Common myeloid progenitor, CD34-positive (primary cell): ENCODE data around the gene ETV4.
"Not testable (repeated sequence)": the region's sequence is repeated elsewhere in the genome, so short reads cannot be mapped to it uniquely, and the experiment has no call there.

Experiments
- CTCF ChIA-PET: fragments of 350-600 bp; sonication (Branson Sonifier 250); formaldehyde crosslinking; loops from one replicate; lab custom pipeline; 2021; ENCODE audit warnings: antibody characterized with exemption; lab: Charles Lee
- POLR2A ChIA-PET: fragments of 350-600 bp; sonication (Branson Sonifier 250); formaldehyde crosslinking; loops from one replicate; lab custom pipeline; 2021; ENCODE audit warnings: antibody characterized with exemption; lab: Charles Lee
- DNase-seq, 3 donors: peaks; one replicate each; pipeline versions ENCODE4 v3.0.0 to v3.0.0-alpha.2; 2013
- H3K27ac ChIP-seq, 2 experiments: 1 replicate in 1 of 2; 2 replicates in 1 of 2; pipeline ENCODE4 v1.7.0; 2013; ENCODE audit warnings: inconsistent platforms in 2 of 2, low read length in 2 of 2, mild to moderate bottlenecking in 2 of 2, low read depth in 1 of 2, moderate library complexity in 1 of 2; ENCODE audit not compliant: severe bottlenecking in 2 of 2, insufficient read depth in 1 of 2, poor library complexity in 1 of 2
- H3K27me3 ChIP-seq, 5 experiments: replicated peaks in 2 of 5; 1 replicate in 3 of 5; 2 replicates in 2 of 5; pipeline versions ENCODE4 v1.6.1 to v1.7.0; 2013; ENCODE audit warnings: low read length in 4 of 5, mild to moderate bottlenecking in 2 of 5, moderate library complexity in 2 of 5, inconsistent platforms in 1 of 5; ENCODE audit not compliant: insufficient read depth in 5 of 5, control insufficient read depth in 4 of 5
- H3K36me3 ChIP-seq, 4 experiments: 1 replicate in 2 of 4; 2 replicates in 2 of 4; pipeline versions ENCODE4 v1.6.1 to v1.7.0; 2013; ENCODE audit warnings: low read length in 3 of 4, control low read depth in 1 of 4, mild to moderate bottlenecking in 1 of 4; ENCODE audit not compliant: control insufficient read depth in 4 of 4, insufficient read depth in 4 of 4
- H3K4me1 ChIP-seq, 4 experiments: 1 replicate in 3 of 4; 2 replicates in 1 of 4; pipeline versions ENCODE4 v1.6.1 to v1.7.1; 2013; ENCODE audit warnings: low read length in 3 of 4, mild to moderate bottlenecking in 3 of 4, control low read depth in 1 of 4, inconsistent platforms in 1 of 4, moderate library complexity in 1 of 4; ENCODE audit not compliant: control insufficient read depth in 4 of 4, insufficient read depth in 4 of 4; ENCODE audit errors: control extremely low read depth in 1 of 4
- H3K4me3 ChIP-seq, 7 experiments: 1 replicate in 4 of 7; 2 replicates in 3 of 7; pipeline versions ENCODE4 v1.5.1 to v1.7.0; 2013; ENCODE audit warnings: mild to moderate bottlenecking in 7 of 7, low read length in 6 of 7, moderate library complexity in 6 of 7, inconsistent platforms in 2 of 7, low read depth in 2 of 7, control low read depth in 1 of 7; ENCODE audit not compliant: insufficient read depth in 4 of 7, control insufficient read depth in 1 of 7; ENCODE audit errors: extremely low read depth in 1 of 7
- H3K9me3 ChIP-seq, 5 experiments: 1 replicate in 4 of 5; 2 replicates in 1 of 5; pipeline versions ENCODE4 v1.6.1 to v1.7.1; 2013; ENCODE audit warnings: low read length in 4 of 5, mild to moderate bottlenecking in 2 of 5, inconsistent platforms in 1 of 5, low read depth in 1 of 5, moderate library complexity in 1 of 5; ENCODE audit not compliant: control insufficient read depth in 4 of 5, insufficient read depth in 2 of 5; ENCODE audit errors: control extremely low read depth in 1 of 5
- WGBS: methylation state at CpG from one replicate; pipeline ENCODE4 v1.1.5; 2013; ENCODE audit not compliant: insufficient coverage; 5-methylcytosine and 5-hydroxymethylcytosine counted together

The ETV4 gene

GRCh38 chr17:43521389-43521788, 24.8 kb downstream of the ETV4 start:
- no peak for DNase-seq
- POLR2A ChIA-PET: no interaction called here
- 100% methylated on average over 4 of the region's 4 CpGs for WGBS
- Histone ChIP-seq H3K4me1 (peaks cover 0 to 7% (median 2%) of the 10 kb centered on the region in 4 experiments), H3K9me3 (no peaks in the 10 kb centered on the region), H3K27ac (no peak overlapping the region), H3K27me3 (no peaks in the 10 kb centered on the region), H3K36me3 (peaks cover 27 to 87% (median 60%) of the 10 kb centered on the region in 4 experiments), H3K4me3 (no peak overlapping the region)
- CTCF ChIA-PET: interaction anchor here (0.6 to 2.3 kb wide), 4 partner anchors 26 to 239 kb away, joined by 3 to 14 read pairs (median 3); no protein-coding TSS in a partner anchor

GRCh38 chr17:43517615-43518386, 28.3 kb downstream of the ETV4 start:
- no peaks in the 10 kb centered on the region for H3K9me3 ChIP-seq
- peaks cover 0 to 19% (median 5%) of the 10 kb centered on the region in 4 experiments for H3K4me1 ChIP-seq
- no peak overlapping the region for H3K4me3 ChIP-seq
- no peak for DNase-seq
- POLR2A ChIA-PET: no interaction called here
- H3K27ac ChIP-seq: no peak overlapping the region
- WGBS: 100% methylated on average over 2 of the region's 8 CpGs
- CTCF ChIA-PET: interaction anchor here (0.6 to 1.5 kb wide), 2 partner anchors 59 to 1308 kb away, joined by 3 to 6 read pairs; no protein-coding TSS in a partner anchor
- no peaks in the 10 kb centered on the region for H3K27me3 ChIP-seq
- H3K36me3 ChIP-seq: peaks cover 19 to 76% (median 49%) of the 10 kb centered on the region in 4 experiments

GRCh38 chr17:43517161-43517560, 29.0 kb downstream of the ETV4 start:
- CTCF ChIA-PET: no interaction called here
- no peaks in the 10 kb centered on the region for H3K9me3 ChIP-seq
- POLR2A ChIA-PET: no interaction called here
- no peak overlapping the region for H3K4me3 ChIP-seq
- DNase-seq: no peak
- H3K4me1 ChIP-seq: peaks cover 0 to 19% (median 5%) of the 10 kb centered on the region in 4 experiments
- no peak overlapping the region for H3K27ac ChIP-seq
- H3K36me3 ChIP-seq: peaks cover 25 to 78% (median 51%) of the 10 kb centered on the region in 4 experiments
- no peaks in the 10 kb centered on the region for H3K27me3 ChIP-seq
- 41% methylated on average over 4 of the region's 6 CpGs for WGBS

- H3K4me3 ChIP-seq: no peak overlapping the region
- peaks cover 19 to 71% (median 41%) of the 10 kb centered on the region in 4 experiments for H3K36me3 ChIP-seq
- no peaks in the 10 kb centered on the region for H3K9me3 ChIP-seq
- CTCF ChIA-PET: interaction anchor here (0.7 to 1.5 kb wide), 3 partner anchors 9 to 20 kb away, joined by 3 to 4 read pairs (median 4); no protein-coding TSS in a partner anchor
- no peak overlapping the region for H3K27ac ChIP-seq
- POLR2A ChIA-PET: no interaction called here
- H3K27me3 ChIP-seq: no peaks in the 10 kb centered on the region
- DNase-seq: peak in 2 of 3 donors; percentile 32 to 34
- peaks cover 0 to 19% (median 5%) of the 10 kb centered on the region in 4 experiments for H3K4me1 ChIP-seq
- WGBS: 100% methylated on average over 1 of the region's 1 CpG
Observed at GRCh38 chr17:43515656-43516055, 30.5 kb downstream of the ETV4 start.

GRCh38 chr17:43511199-43511598, 34.9 kb downstream of the ETV4 start:
- H3K27ac ChIP-seq, POLR2A ChIA-PET, H3K27me3 ChIP-seq, H3K4me1 ChIP-seq, CTCF ChIA-PET, H3K4me3 ChIP-seq, H3K9me3 ChIP-seq, DNase-seq: not testable (repeated sequence)
- peaks cover 23 to 73% (median 41%) of the 10 kb centered on the region in 4 experiments for H3K36me3 ChIP-seq
- 100% methylated on average over 2 of the region's 3 CpGs for WGBS

GRCh38 chr17:43509440-43509839, 36.7 kb downstream of the ETV4 start:
- CTCF ChIA-PET, H3K4me1 ChIP-seq, H3K4me3 ChIP-seq, DNase-seq, H3K27ac ChIP-seq, H3K9me3 ChIP-seq, H3K27me3 ChIP-seq: not testable (repeated sequence)
- POLR2A ChIA-PET: interaction anchor here (0.7 kb wide), 1 partner anchor 1269 kb away, joined by 4 read pairs; no protein-coding TSS in a partner anchor
- H3K36me3 ChIP-seq: peaks cover 28 to 77% (median 49%) of the 10 kb centered on the region in 4 experiments
- 100% methylated on average over 3 of the region's 7 CpGs for WGBS

GRCh38 chr17:43490621-43491020, 55.5 kb downstream of the ETV4 start:
- POLR2A ChIA-PET: interaction anchor here (1.1 kb wide), 1 partner anchor 130 kb away, joined by 3 read pairs; no protein-coding TSS in a partner anchor
- CTCF ChIA-PET: no interaction called here

More at GRCh38 chr17:43490621-43491020, 55.5 kb downstream of the ETV4 start:
- Histone ChIP-seq H3K36me3 (peaks cover 14 to 56% (median 34%) of the 10 kb centered on the region in 4 experiments), H3K4me3 (no peak overlapping the region), H3K9me3 (no peaks in the 10 kb centered on the region), H3K27me3 (no peaks in the 10 kb centered on the region), H3K4me1 (peaks cover 0 to 4% (median 0%) of the 10 kb centered on the region in 4 experiments), H3K27ac (no peak overlapping the region)
- no peak for DNase-seq
- 100% methylated on average over 2 of the region's 5 CpGs for WGBS
